Measurements from ENCODE around the gene SIM2. TPM values are rescaled to one million over a fixed set of nuclear protein-coding genes. Genes with fewer than 3 reads are reported as not detected.

The SIM2 gene
- total RNA-seq, 1 experiment from 2014 or later: 23.9 TPM

GRCh38 chr21:36657999-36658398 lies 40.9 kb upstream of the SIM2 start:
- Histone ChIP-seq H3K9me2 (ENCODE audit: insufficient read depth) (no peaks in the 10 kb centered on the region), H3K4me1 (ENCODE audit: control insufficient read depth in 1 of 2, insufficient read depth in 2 of 2, low read length in 2 of 2) (peaks cover 0 to 12% of the 10 kb centered on the region in 2 experiments; a peak in 3 of 4 replicates), H3K36me3 (ENCODE audit: control insufficient read depth in 1 of 2, insufficient read depth in 2 of 2, low read length in 2 of 2) (no peaks in the 10 kb centered on the region), H4K20me1 (ENCODE audit: insufficient read depth) (no peaks in the 10 kb centered on the region), H3K27ac (ENCODE audit: low read depth, low read length) (no peak overlapping the region), H3K9ac (ENCODE audit: low read length) (no peak overlapping the region), H3K9me3 (ENCODE audit: control insufficient read depth in 1 of 2, insufficient read depth in 1 of 2, low read depth in 1 of 2, low read length in 2 of 2) (no peaks in the 10 kb centered on the region), H3K4me3 (replicated peaks in 1 of 2; ENCODE audit: low read depth in 1 of 2, low read length in 2 of 2) (no peak overlapping the region), H2AFZ (ENCODE audit: low read depth, low read length, poor library complexity, severe bottlenecking) (no peak overlapping the region), H3K27me3 (ENCODE audit: insufficient read depth, low read length) (no peaks in the 10 kb centered on the region), H3K79me2 (ENCODE audit: insufficient read depth, low read length) (no peaks in the 10 kb centered on the region), H3K4me2 (ENCODE audit: low read length) (no peak overlapping the region)
- no TSS peak for BruUV-seq (replicated peaks)
- ChIA-PET CTCF (interaction anchor here (1.2 kb wide), 1 partner anchor 27 kb away, joined by 3 read pairs; no protein-coding TSS in a partner anchor), RAD21 (ENCODE audit: low non-redundant PET in 1 of 2, low total read pairs in 2 of 2, uncharacterized antibody in 2 of 2, unreplicated experiment in 2 of 2) (no interaction called here), POLR2A (no interaction called here)
- TF ChIP-seq POLR2A (IDR thresholded peaks at IDR 0.05; ENCODE audit: borderline replicate concordance, extremely low read depth, insufficient read depth, insufficient read length): no peak
- no peak for TF ChIP-seq ZFX (IDR thresholded peaks at IDR 0.05)
- TF ChIP-seq REST (IDR thresholded peaks at IDR 0.05; ENCODE audit: low read depth): no peak
- TF ChIP-seq MAX (IDR thresholded peaks at IDR 0.05): no peak
- ATAC-seq: no peak
- intact Hi-C loops (cut with micrococcal nuclease): no loop called here
- no peak for DNase-seq (ENCODE audit: low read depth, low spot score)

GRCh38 chr21:36658926-36659325 lies 40.0 kb upstream of the SIM2 start:
- no peaks in the 10 kb centered on the region for H3K27me3 ChIP-seq (ENCODE audit: insufficient read depth, low read length)
- H2AFZ ChIP-seq (ENCODE audit: low read depth, low read length, poor library complexity, severe bottlenecking): no peak overlapping the region
- H3K9ac ChIP-seq (ENCODE audit: low read length): no peak overlapping the region
- H3K27ac ChIP-seq (ENCODE audit: low read depth, low read length): no peak overlapping the region
- DNase-seq (ENCODE audit: low read depth, low spot score): no peak
- peaks cover 0 to 12% of the 10 kb centered on the region in 2 experiments; a peak in 3 of 4 replicates for H3K4me1 ChIP-seq (ENCODE audit: control insufficient read depth in 1 of 2, insufficient read depth in 2 of 2, low read length in 2 of 2)
- H4K20me1 ChIP-seq (ENCODE audit: insufficient read depth): no peaks in the 10 kb centered on the region
- BruUV-seq (replicated peaks): no TSS peak
- no peak for ATAC-seq
- RAD21 ChIA-PET (ENCODE audit: low non-redundant PET in 1 of 2, low total read pairs in 2 of 2, uncharacterized antibody in 2 of 2, unreplicated experiment in 2 of 2): no interaction called here
- CTCF ChIA-PET: interaction anchor here (1.2 kb wide), 1 partner anchor 28 kb away, joined by 3 read pairs; no protein-coding TSS in a partner anchor
- no peaks in the 10 kb centered on the region for H3K9me3 ChIP-seq (ENCODE audit: control insufficient read depth in 1 of 2, insufficient read depth in 1 of 2, low read depth in 1 of 2, low read length in 2 of 2)
- POLR2A ChIA-PET: no interaction called here
- H3K4me3 ChIP-seq (replicated peaks in 1 of 2; ENCODE audit: low read depth in 1 of 2, low read length in 2 of 2): no peak overlapping the region
- no peaks in the 10 kb centered on the region for H3K9me2 ChIP-seq (ENCODE audit: insufficient read depth)
- intact Hi-C loops (cut with micrococcal nuclease): no loop called here
- no peak overlapping the region for H3K4me2 ChIP-seq (ENCODE audit: low read length)
- H3K36me3 ChIP-seq (ENCODE audit: control insufficient read depth in 1 of 2, insufficient read depth in 2 of 2, low read length in 2 of 2): no peaks in the 10 kb centered on the region
- H3K79me2 ChIP-seq (ENCODE audit: insufficient read depth, low read length): no peaks in the 10 kb centered on the region
- TF ChIP-seq, protein P1, sequence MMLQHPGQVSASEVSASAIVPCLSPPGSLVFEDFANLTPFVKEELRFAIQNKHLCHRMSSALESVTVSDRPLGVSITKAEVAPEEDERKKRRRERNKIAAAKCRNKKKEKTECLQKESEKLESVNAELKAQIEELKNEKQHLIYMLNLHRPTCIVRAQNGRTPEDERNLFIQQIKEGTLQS (IDR thresholded peaks at IDR 0.05): no peak
- TF ChIP-seq JUND (IDR thresholded peaks at IDR 0.05) (no peak), SP1 (IDR thresholded peaks at IDR 0.05; ENCODE audit: low read depth) (no peak), SIN3A (IDR thresholded peaks at IDR 0.05; ENCODE audit: low read depth) (no peak), EZH2 (IDR thresholded peaks at IDR 0.05) (no peak), EGR1 (IDR thresholded peaks at IDR 0.05; ENCODE audit: low read depth) (no peak), CEBPB (IDR thresholded peaks at IDR 0.05; ENCODE audit: low read depth) (no peak), ELF1 (IDR thresholded peaks at IDR 0.05; ENCODE audit: borderline replicate concordance, low read depth) (no peak), POLR2AphosphoS5 (IDR thresholded peaks at IDR 0.05; ENCODE audit: low read depth, low read length) (no peak), ZNF274 (IDR thresholded peaks at IDR 0.05; ENCODE audit: low read depth, low read length) (no peak), EZH2phosphoT487 (IDR thresholded peaks at IDR 0.05; ENCODE audit: borderline replicate concordance) (no peak), REST (IDR thresholded peaks at IDR 0.05; ENCODE audit: low read depth) (no peak)
